Stimulated activated CD8-positive, alpha-beta memory T cell treated with anti-CD3 and anti-CD28 coated beads, Interleukin-2, amount 100 ng/mL, for 48 hours (primary cell): ENCODE data around the gene DNAJC1.
"Not testable (repeated sequence)": the region's sequence is repeated elsewhere in the genome, so short reads cannot be mapped to it uniquely, and the experiment has no call there.

Experiments
- DNase-seq, 2 donors: peaks; one replicate each; pipeline ENCODE4 v3.0.0-alpha.2; 2020; ENCODE audit warnings: low read depth in 2 of 2

DNAJC1 gene

GRCh38 chr10:21827308-21827707 lies 176.2 kb downstream of the DNAJC1 start:
- no peak for DNase-seq

GRCh38 chr10:21826725-21827124 lies 176.8 kb downstream of the DNAJC1 start:
- DNase-seq, result no peak

GRCh38 chr10:21825345-21825744 lies 178.2 kb downstream of the DNAJC1 start:
- no peak for DNase-seq

DNA sequence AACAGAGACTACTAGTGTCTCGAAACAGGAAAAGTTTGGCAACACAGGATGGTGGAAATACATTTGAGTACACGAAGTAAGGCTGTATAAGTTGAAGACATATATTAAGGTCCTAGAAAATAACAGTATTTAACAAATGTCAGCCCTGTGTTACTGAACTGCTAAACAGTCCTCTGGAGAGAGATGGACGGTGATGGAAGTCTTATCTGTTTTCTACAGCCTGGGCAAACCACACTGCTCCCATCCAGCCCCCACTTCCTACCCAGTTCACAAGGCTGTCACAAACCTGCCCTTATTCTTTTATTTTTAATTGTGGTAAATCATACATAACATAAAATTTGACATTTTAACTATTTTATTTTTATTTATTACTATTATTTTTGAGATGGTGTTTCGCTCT lies 179.1 kb downstream of the DNAJC1 start:
- DNase-seq, result no peak

- DNase-seq, result no peak
Measured at GRCh38 chr10:21823617-21824016, 179.9 kb downstream of the DNAJC1 start.

GRCh38 chr10:21822273-21822672 lies 181.3 kb downstream of the DNAJC1 start:
- DNase-seq, result not testable (repeated sequence)

GRCh38 chr10:21820952-21821351 lies 182.6 kb downstream of the DNAJC1 start:
- DNase-seq, result no peak

DNA sequence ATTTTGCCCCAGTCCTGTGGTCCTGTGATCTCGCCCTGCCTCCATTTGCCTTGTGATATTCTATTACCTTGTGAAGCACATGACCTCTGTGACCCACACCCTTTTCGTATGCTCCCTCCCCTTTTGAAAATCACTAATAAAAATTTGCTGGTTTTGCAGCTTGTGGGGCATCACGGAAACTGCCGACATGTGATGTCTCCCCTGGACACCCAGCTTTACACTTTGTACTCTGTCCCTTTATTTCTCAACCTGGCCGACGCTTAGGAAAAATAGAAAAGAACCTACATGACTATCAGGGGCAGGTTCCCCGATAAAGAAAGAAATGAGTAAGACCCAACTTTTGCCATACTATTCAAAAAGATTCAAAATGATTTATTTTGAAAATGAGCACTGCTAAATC lies 185.1 kb downstream of the DNAJC1 start:
- not testable (repeated sequence) for DNase-seq

GRCh38 chr10:21814866-21815265 lies 188.7 kb downstream of the DNAJC1 start:
- no peak for DNase-seq

GRCh38 chr10:21813946-21814345 lies 189.6 kb downstream of the DNAJC1 start:
- DNase-seq, result no peak

GRCh38 chr10:21811245-21811585 lies 192.3 kb downstream of the DNAJC1 start:
- no peak for DNase-seq

DNA sequence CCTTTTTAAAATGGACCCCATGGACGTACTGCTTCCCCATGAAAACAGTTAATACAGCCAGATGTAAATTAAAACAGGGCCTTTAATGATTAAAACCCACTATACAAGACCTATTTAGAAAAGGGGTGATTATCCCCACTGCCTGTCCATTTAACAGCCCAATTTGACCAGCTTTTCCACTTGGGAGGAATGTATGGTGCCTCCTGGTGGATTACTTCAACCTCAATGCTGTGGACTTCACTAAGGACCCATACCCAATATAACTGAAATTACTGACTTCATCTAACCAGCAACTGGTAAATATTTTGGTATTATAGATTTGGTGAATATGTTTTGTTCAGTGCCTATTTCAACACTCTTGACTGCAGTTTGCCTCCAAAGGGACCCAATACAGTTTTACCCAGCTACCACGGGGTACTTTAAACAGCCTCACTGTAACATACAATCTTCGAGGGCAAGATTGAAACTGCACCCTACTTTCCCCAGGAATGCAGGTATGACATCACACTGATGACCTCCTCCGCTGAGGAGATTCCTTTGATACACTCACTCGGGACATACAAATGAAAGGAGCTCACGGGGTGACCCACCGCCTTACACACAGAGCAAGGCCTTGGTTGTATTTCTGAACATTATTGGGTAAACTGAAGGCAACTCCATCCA lies 192.8 kb downstream of the DNAJC1 start:
- DNase-seq, result no peak

DNA sequence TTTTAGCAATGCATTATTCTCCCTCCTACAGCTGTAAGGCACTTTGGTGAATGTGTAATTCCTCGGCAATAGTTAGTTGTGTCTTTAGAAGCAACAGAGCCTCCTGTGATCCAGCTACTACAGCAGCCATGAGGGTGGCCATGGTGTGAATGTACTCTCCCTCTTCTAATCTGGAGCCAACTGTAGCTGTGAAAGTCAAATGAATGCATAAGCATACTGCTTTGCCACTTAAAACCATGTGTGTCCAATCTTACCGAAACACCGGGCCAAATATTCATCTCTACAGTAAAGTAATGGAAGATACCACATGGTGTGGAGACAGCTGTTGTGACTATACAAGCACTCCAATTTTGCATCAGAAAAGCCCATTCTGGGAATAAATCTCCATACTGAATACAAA lies 195.0 kb downstream of the DNAJC1 start:
- DNase-seq, result no peak

DNA sequence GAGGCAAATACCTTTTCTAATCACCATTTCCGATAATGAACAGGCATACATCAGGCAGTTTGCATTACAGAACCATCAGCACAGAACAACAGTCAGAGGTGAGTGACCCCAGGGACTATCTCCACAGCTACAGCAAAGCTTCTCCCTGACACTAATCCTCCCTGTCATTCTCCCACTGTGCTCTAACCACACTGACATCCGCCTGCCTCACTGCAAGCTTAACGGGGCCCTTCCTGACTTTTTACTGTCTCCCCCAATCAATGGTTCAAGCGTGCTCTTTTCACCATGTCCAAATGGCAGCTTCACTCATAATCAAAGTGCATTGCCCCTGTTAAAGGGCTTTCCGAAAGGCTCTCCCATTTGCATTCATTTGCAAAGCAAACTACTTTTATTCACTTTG lies 196.3 kb downstream of the DNAJC1 start:
- no peak for DNase-seq

DNA sequence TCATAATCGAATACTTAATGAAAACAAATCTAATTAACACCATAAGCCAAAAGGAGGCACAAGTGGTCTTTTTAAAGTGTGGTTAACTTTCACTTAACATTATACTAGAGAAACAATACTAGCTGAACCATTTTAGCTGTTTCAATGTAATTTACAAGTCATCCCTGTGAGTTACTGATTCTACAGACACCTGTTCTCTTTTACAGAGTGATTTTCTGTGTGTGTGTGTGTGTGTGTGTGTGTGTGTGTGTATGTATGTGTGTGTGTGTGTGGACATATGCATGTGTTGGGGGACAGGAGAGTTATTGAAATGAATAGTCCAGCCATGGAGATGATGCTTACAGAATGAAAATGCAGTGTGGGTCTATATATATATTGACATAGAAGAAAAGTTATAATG lies 200.2 kb downstream of the DNAJC1 start:
- no peak for DNase-seq

DNA sequence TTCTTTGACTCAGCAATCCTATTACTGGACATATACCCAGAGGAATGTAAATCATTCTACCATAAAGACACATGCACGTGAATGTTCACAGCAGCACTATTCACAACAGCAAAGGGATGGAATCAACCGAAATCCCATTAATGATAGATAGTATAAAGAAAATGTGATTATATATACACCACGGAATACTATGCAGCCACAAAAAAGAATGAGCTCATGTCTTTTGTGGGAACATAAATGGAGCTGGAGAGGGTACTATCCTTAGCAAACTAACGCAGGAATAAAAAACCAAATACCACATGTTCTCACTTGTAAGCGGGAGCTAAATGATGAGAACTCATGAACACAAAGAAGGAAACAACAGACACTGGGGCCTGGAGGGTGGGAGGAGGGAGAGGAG lies 201.9 kb downstream of the DNAJC1 start:
- DNase-seq, result no peak

DNA sequence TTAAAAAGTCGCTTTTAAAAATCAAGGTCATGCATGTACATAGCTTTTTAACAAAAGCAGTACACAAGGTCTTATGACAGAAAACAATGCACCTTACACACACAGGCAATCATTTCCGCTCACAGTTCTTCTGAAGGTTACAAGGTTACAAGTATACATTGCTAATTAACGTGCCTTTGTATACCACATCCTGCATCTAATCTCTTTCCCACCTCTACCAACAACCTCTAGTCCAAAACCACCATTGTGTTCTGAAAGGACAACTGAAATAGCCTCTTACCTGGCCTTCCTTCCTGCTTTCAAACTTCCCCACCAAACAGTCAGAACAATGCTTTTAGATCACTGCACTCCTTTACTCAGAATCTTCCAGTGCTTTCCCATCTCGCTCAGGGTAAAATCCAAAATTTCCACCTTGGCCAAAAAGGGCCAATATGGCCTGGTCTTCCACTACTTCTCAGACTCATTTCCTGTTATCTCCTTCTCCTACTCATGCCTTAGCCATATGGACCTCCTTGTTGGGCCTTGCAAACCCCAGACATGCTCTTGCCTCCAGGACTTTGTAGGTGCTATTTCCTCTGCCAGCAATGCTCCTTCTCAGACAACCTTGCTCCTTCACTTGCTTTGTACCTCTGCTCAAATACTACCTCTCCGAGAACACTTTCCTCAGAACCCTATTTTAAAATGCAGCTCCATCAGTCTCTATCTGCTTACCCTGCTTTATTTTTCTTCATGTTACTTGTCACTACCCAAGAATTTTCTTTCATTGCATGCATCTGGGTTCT lies 205.4 kb downstream of the DNAJC1 start:
- no peak for DNase-seq

DNA sequence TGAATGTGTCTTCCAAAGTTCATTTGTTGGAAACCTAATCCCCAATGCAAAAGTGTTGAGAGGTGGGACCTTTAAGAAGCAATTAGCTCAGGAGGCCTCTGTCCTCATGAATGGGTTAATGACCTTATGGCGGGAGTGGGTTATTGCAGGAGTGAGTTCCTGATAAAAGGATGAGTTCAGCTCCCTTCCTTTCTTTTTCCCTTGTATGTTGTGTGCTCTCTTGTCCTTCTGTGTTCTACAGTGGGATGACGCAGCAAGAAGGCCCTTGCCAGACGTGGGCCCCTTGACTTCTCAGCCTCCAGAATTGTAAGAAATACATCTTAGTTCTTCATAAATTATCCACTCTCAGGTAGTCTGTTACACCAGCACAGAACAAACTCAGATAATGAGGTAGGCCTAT lies 206.0 kb downstream of the DNAJC1 start:
- DNase-seq, result no peak

GRCh38 chr10:21791276-21791675 lies 212.3 kb downstream of the DNAJC1 start:
- no peak for DNase-seq

DNA sequence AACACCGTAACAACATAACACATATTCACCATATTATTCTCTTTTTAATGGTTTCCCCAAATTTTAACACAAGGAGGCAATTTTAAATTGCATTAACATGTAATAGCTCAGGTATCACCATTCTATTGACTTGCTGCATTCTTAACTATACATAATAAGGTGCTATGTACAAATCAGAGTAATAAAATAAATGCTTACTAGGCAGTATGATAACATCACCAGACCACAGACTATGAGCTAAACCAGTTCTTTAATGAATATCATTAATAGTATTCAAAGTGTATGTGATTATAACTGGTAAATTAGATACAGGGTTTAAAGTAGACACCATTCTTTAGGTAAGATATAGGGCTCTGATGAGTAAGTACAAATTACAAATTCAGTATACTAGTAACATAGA lies 226.6 kb downstream of the DNAJC1 start:
- DNase-seq, result no peak

GRCh38 chr10:21771219-21771618 lies 232.3 kb downstream of the DNAJC1 start:
- DNase-seq, result no peak

- DNase-seq, result no peak
Measured at GRCh38 chr10:21769041-21769440, 234.5 kb downstream of the DNAJC1 start.

- DNase-seq, result no peak
Measured at GRCh38 chr10:21764466-21765189, 238.9 kb downstream of the DNAJC1 start.
